GM12878 (cell line): ENCODE measurements around the gene UBE2E2. TPM values are rescaled to one million over a fixed set of nuclear protein-coding genes. Genes with fewer than 3 reads are reported as not detected.

Source experiments
- ATAC-seq: fragments of 200-7000 bp; cut with Tn5 transposase; 3 replicates; pipeline ENCODE4 v1.9.1; 2020; ENCODE audit warnings: mild to moderate bottlenecking, moderate library complexity
- BruUV-seq: library from RNA; stranded (reverse); fragments of 400-500 nt; replicated peaks from 2 replicates; lab custom pipeline; 2021; lab: Mats Ljungman, UMichigan
- CTCF ChIA-PET: fragments of 300-600 bp; sonication (Branson Sonifier 250); formaldehyde crosslinking; extraction: SDS; loops from one replicate; lab custom pipeline; 2021; ENCODE audit warnings: inconsistent platforms; lab: Yijun Ruan, JAX
- POLR2A ChIA-PET: fragments of 350-600 bp; formaldehyde crosslinking; extraction: SDS; loops from one replicate; lab custom pipeline; 2021; ENCODE audit warnings: inconsistent platforms; lab: Charles Lee
- RAD21 ChIA-PET: fragments of 300-600 bp; sonication (Branson Sonifier 250); formaldehyde crosslinking; loops from one replicate; lab custom pipeline; 2023; ENCODE audit warnings: antibody characterized with exemption; ENCODE audit not compliant: unreplicated experiment; lab: Charles Lee
- SMC1A ChIA-PET: fragments of 300-600 bp; sonication (Branson Sonifier 250); formaldehyde crosslinking; loops from one replicate; lab custom pipeline; 2023; ENCODE audit not compliant: unreplicated experiment, uncharacterized antibody; lab: Charles Lee
- DNase-seq: peaks from one replicate; pipeline ENCODE4 v3.0.0-alpha.2; 2011; ENCODE audit warnings: low read depth, low spot score
- FAIRE-seq: peaks from 3 replicates; lab custom pipeline; 2011; peaks lifted over from hg19 to GRCh38; lab: Jason Lieb, UNC
- H2AFZ ChIP-seq: 2 replicates; pipeline ENCODE4 v1.6.0; 2011; ENCODE audit warnings: low read depth, low read length, control low read depth; ENCODE audit not compliant: control insufficient read depth
- H3K27ac ChIP-seq: 2 replicates; pipeline ENCODE4 v1.5.1; 2011; ENCODE audit warnings: control low read depth; ENCODE audit not compliant: control insufficient read depth, insufficient read depth
- H3K27me3 ChIP-seq, 2 experiments: replicated peaks in 1 of 2; 2 replicates each; pipeline versions ENCODE4 v1.6.0 to v1.6.1; 2011; ENCODE audit warnings: low read length in 1 of 2; ENCODE audit not compliant: control insufficient read depth in 2 of 2, insufficient read depth in 2 of 2
- H3K36me3 ChIP-seq, 2 experiments: 2 replicates each; pipeline ENCODE4 v1.5.1; 2011; ENCODE audit warnings: low read length in 1 of 2; ENCODE audit not compliant: control insufficient read depth in 2 of 2, insufficient read depth in 2 of 2
- H3K4me1 ChIP-seq: 2 replicates; pipeline ENCODE4 v1.6.1; 2011; ENCODE audit warnings: mild to moderate bottlenecking, low read length, moderate library complexity, mixed read lengths; ENCODE audit not compliant: control insufficient read depth, insufficient read depth
- H3K4me2 ChIP-seq: 2 replicates; pipeline ENCODE4 v1.6.0; 2011; ENCODE audit warnings: control low read depth; ENCODE audit not compliant: control insufficient read depth, insufficient read depth
- H3K4me3 ChIP-seq: fragments of 200-600 bp; sonication (generic); 2 replicates; pipeline ENCODE4 v1.5.1; 2016
- H3K79me2 ChIP-seq: 2 replicates; pipeline ENCODE4 v1.6.0; 2011; ENCODE audit warnings: low read length; ENCODE audit not compliant: control insufficient read depth, insufficient read depth
- H3K9ac ChIP-seq: 2 replicates; pipeline ENCODE4 v1.8.0; 2011; ENCODE audit warnings: low read length, control low read depth, mixed read lengths; ENCODE audit not compliant: control insufficient read depth, insufficient read depth
- H3K9me3 ChIP-seq: replicated peaks from 3 replicates; pipeline ENCODE4 v1.5.1; 2011; ENCODE audit warnings: mild to moderate bottlenecking, low read length; ENCODE audit not compliant: control insufficient read depth, insufficient read depth
- H4K20me1 ChIP-seq: 2 replicates; pipeline ENCODE4 v1.6.0; 2011; ENCODE audit not compliant: control insufficient read depth, insufficient read depth
- BCL11A ChIP-seq: IDR thresholded peaks from 2 replicates; pipeline ENCODE4 v1.6.1; 2011; ENCODE audit warnings: low read depth, low read length
- BMI1 ChIP-seq: fragments of 450-650 bp; IDR thresholded peaks from 2 replicates; pipeline ENCODE4 v1.6.1; 2016; ENCODE audit warnings: mild to moderate bottlenecking, moderate library complexity, borderline replicate concordance
- CBX3 ChIP-seq: fragments of 200-600 bp; sonication (generic); IDR thresholded peaks from 2 replicates; pipeline ENCODE4 v1.6.1; 2016; ENCODE audit warnings: low read depth, borderline replicate concordance
- HSF1 ChIP-seq: fragments of 150-350 bp; IDR thresholded peaks from 2 replicates; pipeline ENCODE4 v1.6.1; 2014; ENCODE audit warnings: mild to moderate bottlenecking, low read depth, low read length
- IKZF1 ChIP-seq: fragments of 450-650 bp; conservative IDR thresholded peaks from 2 replicates; pipeline ENCODE4 v1.6.1; 2017; ENCODE audit warnings: antibody characterized with exemption, mild to moderate bottlenecking
- IRF5 ChIP-seq: fragments of 450-650 bp; IDR thresholded peaks from 2 replicates; pipeline ENCODE4 v1.6.1; 2017; ENCODE audit warnings: borderline replicate concordance
- KLF5 ChIP-seq: fragments of 450-650 bp; IDR thresholded peaks from 2 replicates; pipeline ENCODE4 v1.6.1; 2014; ENCODE audit warnings: mild to moderate bottlenecking; ENCODE audit not compliant: partially characterized antibody
- MTA2 ChIP-seq: fragments of 450-650 bp; IDR thresholded peaks from 2 replicates; pipeline ENCODE4 v1.6.1; 2016; ENCODE audit warnings: low read depth, mild to moderate bottlenecking, moderate library complexity
- PAX5 ChIP-seq: IDR thresholded peaks from 2 replicates; pipeline ENCODE4 v1.6.1; 2011; ENCODE audit warnings: low read depth, low read length, borderline replicate concordance
- PKNOX1 ChIP-seq: fragments of 450-650 bp; IDR thresholded peaks from 2 replicates; pipeline ENCODE4 v1.6.1; 2016; ENCODE audit warnings: mild to moderate bottlenecking
- RB1 ChIP-seq: fragments of 450-650 bp; formaldehyde crosslinking; IDR thresholded peaks from 2 replicates; pipeline ENCODE4 v1.6.1; 2017; ENCODE audit warnings: mild to moderate bottlenecking, borderline replicate concordance
- RBBP5 ChIP-seq: fragments of 200-600 bp; sonication (generic); conservative IDR thresholded peaks from 2 replicates; pipeline ENCODE4 v1.6.1; 2016
- SMC3 ChIP-seq: IDR thresholded peaks from 2 replicates; pipeline ENCODE4 v1.6.1; 2011; ENCODE audit warnings: low read length, improper control_type of control experiment, borderline replicate concordance
- SP1 ChIP-seq: IDR thresholded peaks from one replicate; pipeline ENCODE4 v1.6.1; 2011; ENCODE audit warnings: low read depth, low read length
- SPI1 ChIP-seq: IDR thresholded peaks from 2 replicates; pipeline ENCODE4 v1.6.1; 2011; ENCODE audit warnings: low read depth, mild to moderate bottlenecking, low read length, moderate library complexity, borderline replicate concordance; ENCODE audit not compliant: insufficient read depth
- SREBF1 ChIP-seq: IDR thresholded peaks from 2 replicates; pipeline ENCODE4 v1.6.1; 2012; ENCODE audit warnings: mild to moderate bottlenecking, low read length
- SREBF2 ChIP-seq: IDR thresholded peaks from 2 replicates; pipeline ENCODE4 v1.6.1; 2012; ENCODE audit warnings: mild to moderate bottlenecking, low read length
- TCF12 ChIP-seq: IDR thresholded peaks from 2 replicates; pipeline ENCODE4 v1.6.1; 2011; ENCODE audit warnings: low read depth, mild to moderate bottlenecking, low read length
- ZNF207 ChIP-seq: fragments of 450-650 bp; IDR thresholded peaks from 2 replicates; pipeline ENCODE4 v1.6.1; 2014; ENCODE audit warnings: antibody characterized with exemption, mild to moderate bottlenecking, borderline replicate concordance
- WGBS: methylation state at CpG from one replicate; pipeline ENCODE4 v1.1.6; 2016; ENCODE audit warnings: low lambda C conversion rate; ENCODE audit not compliant: insufficient replicate concordance, insufficient coverage; ENCODE audit errors: missing lambda C conversion rate; 5-methylcytosine and 5-hydroxymethylcytosine counted together
- in situ Hi-C: fragments of 300-500 bp; cut with MboI; formaldehyde crosslinking; loops from 9 replicates; pipeline ENCODE4 v1.14.3; 2018; ENCODE audit warnings: mixed read lengths
- intact Hi-C: fragments of 100-400 bp; cut with micrococcal nuclease; formaldehyde crosslinking; loops from one replicate; pipeline ENCODE4 v1.14.2; 2022; ENCODE audit not compliant: unreplicated experiment
- polyA plus RNA-seq, 11 experiments: library from polyadenylated mRNA; depleted of rRNA in 4 of 11; unstranded in 6 of 11; stranded (reverse) in 5 of 11; fragments of >200 nt; fragmentation: Nextera tagmentation in 4 of 11; fragmentation: Illumina TruSeq in 1 of 11; extraction: Ambion mirVana in 4 of 11; extraction: Trizol in 1 of 11; gene quantifications; 1 replicate in 1 of 11; 2 replicates in 10 of 11; pipeline versions ENCODE4 v1.2.1 to v1.2.3, GENCODE V29; 2011 to 2016; ENCODE audit warnings: inconsistent platforms in 2 of 11, missing spikeins in 2 of 11, low read depth in 1 of 11
- total RNA-seq, 4 experiments: library from RNA; depleted of rRNA in 3 of 4; stranded (reverse); fragments of >200 nt in 3 of 4; fragmentation: Illumina TruSeq in 1 of 4; extraction: Trizol in 1 of 4; gene quantifications; 2 replicates each; pipeline versions ENCODE4 v1.2.1 to v1.2.3, GENCODE V29; 2013 to 2021

Gene UBE2E2
- total and polyA plus RNA-seq, 10 of the 15 experiments (the other 5 are each of a cell fraction or from before 2014, with no cell fraction given): 8.7 to 71.0 (median 36.4) TPM

- no peak for TF ChIP-seq PKNOX1
- no peak for TF ChIP-seq IRF5
- no peak for TF ChIP-seq BCL11A
- no peak for TF ChIP-seq SREBF1
- no peak for TF ChIP-seq SMC3
- TF ChIP-seq KLF5: no peak
- TF ChIP-seq, all 136 proteins: peak for 0
Observed at GRCh38 chr3:23259515-23259914, 56.4 kb downstream of the UBE2E2 start (continued).

- Histone ChIP-seq H3K36me3 (no peaks in the 10 kb centered on the region), H3K79me2 (peaks cover 7% of the 10 kb centered on the region), H3K27me3 (no peaks in the 10 kb centered on the region), H4K20me1 (no peaks in the 10 kb centered on the region), H3K27ac (no peak overlapping the region), H3K4me2 (no peak overlapping the region), H3K4me1 (no peaks in the 10 kb centered on the region), H2AFZ (no peak overlapping the region), H3K9ac (no peak overlapping the region)
- intact Hi-C loops: no loop called here
- FAIRE-seq (no peak), DNase-seq (no peak)
- POLR2A ChIA-PET: no interaction called here
- SMC1A ChIA-PET: interaction anchor here (0.5 to 1.2 kb wide), 3 partner anchors 19 to 499 kb away, joined by 3 to 4 read pairs (median 3); no protein-coding TSS in a partner anchor
- TF ChIP-seq IKZF1 (no peak), PAX5 (no peak), ZNF207 (no peak), BMI1 (no peak), BCL11A (no peak), CBX3 (no peak), RB1 (no peak), SREBF2 (no peak), SP1 (no peak), TCF12 (no peak), MTA2 (no peak), RBBP5 (no peak), HSF1 (no peak), SPI1 (no peak)
- TF ChIP-seq, all 136 proteins: peak for 0
- BruUV-seq: no TSS peak
- ATAC-seq: no peak
- RAD21 ChIA-PET: interaction anchor here (1.0 kb wide), 1 partner anchor 23 kb away, joined by 3 read pairs; no protein-coding TSS in a partner anchor
- no peaks in the 10 kb centered on the region; the same call in 1 of the 3 replicates for H3K9me3 ChIP-seq
- no peak overlapping the region for H3K4me3 ChIP-seq
- 100% methylated on average over 1 of the region's 1 CpG for WGBS
- in situ Hi-C loops: no loop called here
- CTCF ChIA-PET: no interaction called here
Observed at GRCh38 chr3:23262766-23263165, 59.6 kb downstream of the UBE2E2 start.
